ENCODE data around the gene CASP8AP2.
"Not testable (repeated sequence)": the region's sequence is repeated elsewhere in the genome, so short reads cannot be mapped to it uniquely, and the experiment has no call there.

CASP8AP2 gene

GRCh38 chr6:89829472-89830169, at the start of gene CASP8AP2:
Gene CASP8AP2 (plus strand): TSS chr6:89829880.
- DNase-seq (ENCODE audit: low read depth), result peak; percentile 100

- DNase-seq (ENCODE audit: low read depth), result no peak
Measured at GRCh38 chr6:89781070-89782034, 48.3 kb upstream of the CASP8AP2 start.

GRCh38 chr6:89782222-89782621, 47.5 kb upstream of the CASP8AP2 start:
- DNase-seq (ENCODE audit: low read depth), result no peak

- DNase-seq (ENCODE audit: low read depth), result not testable (repeated sequence)
Measured at GRCh38 chr6:89783293-89783692, 46.4 kb upstream of the CASP8AP2 start.

- DNase-seq (ENCODE audit: low read depth), result no peak
Measured at GRCh38 chr6:89784838-89785237, 44.8 kb upstream of the CASP8AP2 start.

- no peak for DNase-seq (ENCODE audit: low read depth)
Measured at GRCh38 chr6:89786970-89787369, 42.7 kb upstream of the CASP8AP2 start.

- DNase-seq (ENCODE audit: low read depth), result no peak
Measured at GRCh38 chr6:89787660-89788328, 41.9 kb upstream of the CASP8AP2 start.

GRCh38 chr6:89789980-89790379, 39.7 kb upstream of the CASP8AP2 start:
- no peak for DNase-seq (ENCODE audit: low read depth)

- DNase-seq (ENCODE audit: low read depth), result no peak
Measured at GRCh38 chr6:89790403-89790802, 39.3 kb upstream of the CASP8AP2 start.

- peak; percentile 46 for DNase-seq (ENCODE audit: low read depth)
Measured at GRCh38 chr6:89792881-89793280, 36.8 kb upstream of the CASP8AP2 start.

GRCh38 chr6:89793586-89793985, 36.1 kb upstream of the CASP8AP2 start:
- no peak for DNase-seq (ENCODE audit: low read depth)

- DNase-seq (ENCODE audit: low read depth), result no peak
Measured at GRCh38 chr6:89794324-89794723, 35.4 kb upstream of the CASP8AP2 start.

GRCh38 chr6:89797317-89797716, 32.4 kb upstream of the CASP8AP2 start:
- peak; percentile 1 for DNase-seq (ENCODE audit: low read depth)

- no peak for DNase-seq (ENCODE audit: low read depth)
Measured at GRCh38 chr6:89799096-89799495, 30.6 kb upstream of the CASP8AP2 start.

GRCh38 chr6:89799756-89800155, 29.9 kb upstream of the CASP8AP2 start:
- no peak for DNase-seq (ENCODE audit: low read depth)

GRCh38 chr6:89803271-89803670, 26.4 kb upstream of the CASP8AP2 start:
- no peak for DNase-seq (ENCODE audit: low read depth)

- no peak for DNase-seq (ENCODE audit: low read depth)
Measured at GRCh38 chr6:89805814-89806371, 23.8 kb upstream of the CASP8AP2 start.

- DNase-seq (ENCODE audit: low read depth), result no peak
Measured at GRCh38 chr6:89807581-89807980, 22.1 kb upstream of the CASP8AP2 start.

- DNase-seq (ENCODE audit: low read depth), result not testable (repeated sequence)
Measured at GRCh38 chr6:89813422-89813821, 16.3 kb upstream of the CASP8AP2 start.

- no peak for DNase-seq (ENCODE audit: low read depth)
Measured at GRCh38 chr6:89817481-89817880, 12.2 kb upstream of the CASP8AP2 start.

GRCh38 chr6:89818977-89819335, 10.7 kb upstream of the CASP8AP2 start:
- DNase-seq (ENCODE audit: low read depth), result peak; percentile 25

Data from EH (cell line).